ENCODE results near the gene EPHA8.

Gene EPHA8

GRCh38 chr1:22530715-22531114 lies 32.6 kb upstream of the EPHA8 start:
- Histone ChIP-seq H2BK12ac (ENCODE audit: low read length) (no peak overlapping the region), H3K4me1 (ENCODE audit: control insufficient read depth in 1 of 2, insufficient read depth in 2 of 2, low read length in 2 of 2) (peaks cover 0 to 2% of the 10 kb centered on the region in 2 experiments), H2AK5ac (ENCODE audit: low read length) (no peak overlapping the region), H4K91ac (ENCODE audit: low read depth, low read length) (no peak overlapping the region), H3K23ac (ENCODE audit: low read length) (no peak overlapping the region), H3K79me1 (ENCODE audit: low read length) (no peaks in the 10 kb centered on the region), H3K4ac (ENCODE audit: low read depth, low read length) (no peak overlapping the region), H3K79me2 (ENCODE audit: control insufficient read depth, insufficient read depth, low read length, poor library complexity) (no peaks in the 10 kb centered on the region), H3K4me2 (ENCODE audit: low read length) (no peak overlapping the region), H3K9ac (ENCODE audit: low read length) (no peak overlapping the region), H2AFZ (ENCODE audit: insufficient read depth, low read length, poor library complexity) (no peak overlapping the region), H2BK5ac (ENCODE audit: low read depth, low read length, poor library complexity) (no peak overlapping the region), H4K8ac (ENCODE audit: low read depth, low read length) (no peak overlapping the region), H3K27me3 (ENCODE audit: insufficient read depth, low read length) (no peaks in the 10 kb centered on the region), H3K36me3 (ENCODE audit: control insufficient read depth in 1 of 2, insufficient read depth in 2 of 2, low read length in 2 of 2) (peaks cover 21 to 41% of the 10 kb centered on the region in 2 experiments), H2BK120ac (ENCODE audit: insufficient read depth, low read length, poor library complexity) (no peak overlapping the region), H3K18ac (ENCODE audit: low read length) (no peak overlapping the region), H3K4me3 (ENCODE audit: low read depth, low read length) (no peak overlapping the region), H4K12ac (ENCODE audit: low read depth, low read length) (no peak overlapping the region), H3K14ac (ENCODE audit: low read length) (no peak overlapping the region), H3K9me3 (ENCODE audit: insufficient read depth, low read depth, low read length) (no peaks in the 10 kb centered on the region), H3K27ac (ENCODE audit: low read depth, low read length) (no peak overlapping the region)
- WGBS (ENCODE audit: extremely low coverage, insufficient coverage, insufficient read length): no CpG with 5 or more reads among the region's 3 CpGs
- DNase-seq: no peak

DNA sequence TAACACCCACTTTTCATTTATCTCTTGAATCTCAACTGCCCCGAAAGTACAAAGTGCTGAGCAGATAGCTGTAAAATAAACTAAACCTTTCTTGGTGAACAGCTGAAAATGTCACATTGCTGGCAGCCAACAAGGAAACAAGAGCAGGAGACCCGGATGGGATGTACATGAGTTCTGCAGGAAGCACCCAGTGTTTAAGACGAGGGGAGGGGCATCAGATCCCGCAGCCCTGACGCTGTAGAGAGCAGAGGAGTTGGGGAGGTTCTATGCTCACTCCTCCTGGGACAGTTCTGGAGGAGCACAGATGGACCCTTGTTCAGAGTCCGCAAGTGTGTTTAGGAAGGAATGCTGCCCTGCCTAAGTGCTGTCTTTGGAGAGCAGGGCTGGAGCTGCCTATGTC lies 32.0 kb upstream of the EPHA8 start:
- no peak overlapping the region for H3K4me2 ChIP-seq (ENCODE audit: low read length)
- no peak overlapping the region for H2AFZ ChIP-seq (ENCODE audit: insufficient read depth, low read length, poor library complexity)
- no peaks in the 10 kb centered on the region for H3K79me1 ChIP-seq (ENCODE audit: low read length)
- H2BK120ac ChIP-seq (ENCODE audit: insufficient read depth, low read length, poor library complexity): no peak overlapping the region
- H2BK12ac ChIP-seq (ENCODE audit: low read length): no peak overlapping the region
- no peak overlapping the region for H2BK5ac ChIP-seq (ENCODE audit: low read depth, low read length, poor library complexity)
- H3K4me3 ChIP-seq (ENCODE audit: low read depth, low read length): no peak overlapping the region
- H3K27me3 ChIP-seq (ENCODE audit: insufficient read depth, low read length): no peaks in the 10 kb centered on the region
- H3K23ac ChIP-seq (ENCODE audit: low read length): no peak overlapping the region
- H2AK5ac ChIP-seq (ENCODE audit: low read length): no peak overlapping the region
- WGBS (ENCODE audit: extremely low coverage, insufficient coverage, insufficient read length): no CpG with 5 or more reads among the region's 6 CpGs
- no peak overlapping the region for H3K9ac ChIP-seq (ENCODE audit: low read length)
- DNase-seq: no peak
- H4K91ac ChIP-seq (ENCODE audit: low read depth, low read length): no peak overlapping the region
- peaks cover 18 to 37% of the 10 kb centered on the region in 2 experiments for H3K36me3 ChIP-seq (ENCODE audit: control insufficient read depth in 1 of 2, insufficient read depth in 2 of 2, low read length in 2 of 2)
- H3K4ac ChIP-seq (ENCODE audit: low read depth, low read length): no peak overlapping the region
- H3K14ac ChIP-seq (ENCODE audit: low read length): no peak overlapping the region
- H3K18ac ChIP-seq (ENCODE audit: low read length): no peak overlapping the region
- H3K4me1 ChIP-seq (ENCODE audit: control insufficient read depth in 1 of 2, insufficient read depth in 2 of 2, low read length in 2 of 2): peaks cover 0 to 2% of the 10 kb centered on the region in 2 experiments
- H4K12ac ChIP-seq (ENCODE audit: low read depth, low read length): no peak overlapping the region
- H3K79me2 ChIP-seq (ENCODE audit: control insufficient read depth, insufficient read depth, low read length, poor library complexity): no peaks in the 10 kb centered on the region
- H3K27ac ChIP-seq (ENCODE audit: low read depth, low read length): no peak overlapping the region
- H4K8ac ChIP-seq (ENCODE audit: low read depth, low read length): no peak overlapping the region
- no peaks in the 10 kb centered on the region for H3K9me3 ChIP-seq (ENCODE audit: insufficient read depth, low read depth, low read length)

DNA sequence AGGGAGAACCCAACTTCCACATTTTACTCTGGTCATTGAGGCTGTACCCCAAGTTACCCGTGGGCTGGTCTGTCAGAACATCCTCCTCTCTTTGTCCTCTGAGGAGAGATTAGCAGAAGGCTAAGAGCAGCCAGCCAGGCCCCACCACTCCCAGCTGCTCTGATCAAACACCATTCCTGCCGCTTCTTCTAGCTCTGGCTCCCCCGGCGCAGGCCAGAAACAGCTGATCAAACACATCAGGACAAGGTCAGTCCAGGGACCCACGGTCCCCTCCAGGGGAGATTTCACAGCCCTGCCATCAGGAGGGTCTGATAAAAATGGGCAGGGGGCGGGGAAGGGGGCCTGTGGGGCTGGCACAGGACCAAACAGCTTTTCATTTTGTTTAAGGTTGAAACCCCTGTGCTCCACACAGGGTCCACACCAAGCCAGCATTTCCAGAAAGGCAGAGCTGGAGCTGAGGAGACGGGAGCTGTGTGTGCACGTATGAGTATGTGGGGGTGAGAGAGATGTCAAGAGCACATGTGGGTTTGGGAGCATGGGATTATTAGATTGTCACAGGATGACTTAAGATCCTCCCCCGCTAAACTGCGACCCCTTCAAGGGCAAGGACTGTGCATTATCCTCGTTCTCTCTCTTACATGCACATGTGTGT lies 29.9 kb upstream of the EPHA8 start:
- no peak for DNase-seq
- Histone ChIP-seq H4K12ac (ENCODE audit: low read depth, low read length) (no peak overlapping the region), H3K4ac (ENCODE audit: low read depth, low read length) (no peak overlapping the region), H3K18ac (ENCODE audit: low read length) (no peak overlapping the region), H3K9ac (ENCODE audit: low read length) (no peak overlapping the region), H3K27ac (ENCODE audit: low read depth, low read length) (no peak overlapping the region), H2BK120ac (ENCODE audit: insufficient read depth, low read length, poor library complexity) (no peak overlapping the region), H3K79me1 (ENCODE audit: low read length) (no peaks in the 10 kb centered on the region), H3K36me3 (ENCODE audit: control insufficient read depth in 1 of 2, insufficient read depth in 2 of 2, low read length in 2 of 2) (peaks cover 4 to 23% of the 10 kb centered on the region in 2 experiments), H2AFZ (ENCODE audit: insufficient read depth, low read length, poor library complexity) (no peak overlapping the region), H2BK5ac (ENCODE audit: low read depth, low read length, poor library complexity) (no peak overlapping the region), H3K79me2 (ENCODE audit: control insufficient read depth, insufficient read depth, low read length, poor library complexity) (no peaks in the 10 kb centered on the region), H2BK12ac (ENCODE audit: low read length) (no peak overlapping the region), H2AK5ac (ENCODE audit: low read length) (no peak overlapping the region), H3K4me2 (ENCODE audit: low read length) (no peak overlapping the region), H4K8ac (ENCODE audit: low read depth, low read length) (no peak overlapping the region), H3K4me1 (ENCODE audit: control insufficient read depth in 1 of 2, insufficient read depth in 2 of 2, low read length in 2 of 2) (peaks cover 0 to 2% of the 10 kb centered on the region in 2 experiments), H3K23ac (ENCODE audit: low read length) (no peak overlapping the region), H3K14ac (ENCODE audit: low read length) (no peak overlapping the region), H4K91ac (ENCODE audit: low read depth, low read length) (no peak overlapping the region), H3K27me3 (ENCODE audit: insufficient read depth, low read length) (no peaks in the 10 kb centered on the region), H3K9me3 (ENCODE audit: insufficient read depth, low read depth, low read length) (peaks cover 2% of the 10 kb centered on the region), H3K4me3 (ENCODE audit: low read depth, low read length) (no peak overlapping the region)
- WGBS (ENCODE audit: extremely low coverage, insufficient coverage, insufficient read length): no CpG with 5 or more reads among the region's 11 CpGs

GRCh38 chr1:22534951-22535350 lies 28.3 kb upstream of the EPHA8 start:
- H3K9me3 ChIP-seq (ENCODE audit: insufficient read depth, low read depth, low read length): peaks cover 2% of the 10 kb centered on the region
- no peak overlapping the region for H3K14ac ChIP-seq (ENCODE audit: low read length)

More at GRCh38 chr1:22534951-22535350, 28.3 kb upstream of the EPHA8 start:
- H3K27me3 ChIP-seq (ENCODE audit: insufficient read depth, low read length): no peaks in the 10 kb centered on the region
- no peaks in the 10 kb centered on the region for H3K79me2 ChIP-seq (ENCODE audit: control insufficient read depth, insufficient read depth, low read length, poor library complexity)
- H4K8ac ChIP-seq (ENCODE audit: low read depth, low read length): no peak overlapping the region
- H3K23ac ChIP-seq (ENCODE audit: low read length): no peak overlapping the region
- no peak for DNase-seq
- no peak overlapping the region for H3K4ac ChIP-seq (ENCODE audit: low read depth, low read length)
- H3K4me3 ChIP-seq (ENCODE audit: low read depth, low read length): no peak overlapping the region
- no peak overlapping the region for H4K12ac ChIP-seq (ENCODE audit: low read depth, low read length)
- H4K91ac ChIP-seq (ENCODE audit: low read depth, low read length): no peak overlapping the region
- H3K4me2 ChIP-seq (ENCODE audit: low read length): no peak overlapping the region
- no CpG with 5 or more reads among the region's 4 CpGs for WGBS (ENCODE audit: extremely low coverage, insufficient coverage, insufficient read length)
- H2BK120ac ChIP-seq (ENCODE audit: insufficient read depth, low read length, poor library complexity): no peak overlapping the region
- H2BK12ac ChIP-seq (ENCODE audit: low read length): no peak overlapping the region
- H2BK5ac ChIP-seq (ENCODE audit: low read depth, low read length, poor library complexity): no peak overlapping the region
- H3K27ac ChIP-seq (ENCODE audit: low read depth, low read length): no peak overlapping the region
- H2AFZ ChIP-seq (ENCODE audit: insufficient read depth, low read length, poor library complexity): no peak overlapping the region
- H3K9ac ChIP-seq (ENCODE audit: low read length): no peak overlapping the region
- H3K4me1 ChIP-seq (ENCODE audit: control insufficient read depth in 1 of 2, insufficient read depth in 2 of 2, low read length in 2 of 2): no peaks in the 10 kb centered on the region
- no peak overlapping the region for H2AK5ac ChIP-seq (ENCODE audit: low read length)
- no peaks in the 10 kb centered on the region for H3K79me1 ChIP-seq (ENCODE audit: low read length)
- no peak overlapping the region for H3K18ac ChIP-seq (ENCODE audit: low read length)
- peaks cover 4 to 20% of the 10 kb centered on the region in 2 experiments for H3K36me3 ChIP-seq (ENCODE audit: control insufficient read depth in 1 of 2, insufficient read depth in 2 of 2, low read length in 2 of 2)
